AG09319 (cell line): ENCODE measurements around the gene UVRAG.

Experiments used
- DNase-seq: peaks from one replicate; pipeline ENCODE4 v3.0.0-alpha.2; 2010; ENCODE audit warnings: low read depth; ENCODE audit errors: extremely low read depth
- TF ChIP-seq, protein P1 (sequence below): IDR thresholded peaks from 2 replicates; pipeline ENCODE4 v1.5.1; 2011; ENCODE audit warnings: low read depth, mild to moderate bottlenecking, inconsistent platforms, low read length, moderate library complexity

Gene UVRAG

GRCh38 chr11:75800728-75801361, 14.2 kb upstream of the UVRAG start:
- DNase-seq: no peak
- TF ChIP-seq, protein P1, sequence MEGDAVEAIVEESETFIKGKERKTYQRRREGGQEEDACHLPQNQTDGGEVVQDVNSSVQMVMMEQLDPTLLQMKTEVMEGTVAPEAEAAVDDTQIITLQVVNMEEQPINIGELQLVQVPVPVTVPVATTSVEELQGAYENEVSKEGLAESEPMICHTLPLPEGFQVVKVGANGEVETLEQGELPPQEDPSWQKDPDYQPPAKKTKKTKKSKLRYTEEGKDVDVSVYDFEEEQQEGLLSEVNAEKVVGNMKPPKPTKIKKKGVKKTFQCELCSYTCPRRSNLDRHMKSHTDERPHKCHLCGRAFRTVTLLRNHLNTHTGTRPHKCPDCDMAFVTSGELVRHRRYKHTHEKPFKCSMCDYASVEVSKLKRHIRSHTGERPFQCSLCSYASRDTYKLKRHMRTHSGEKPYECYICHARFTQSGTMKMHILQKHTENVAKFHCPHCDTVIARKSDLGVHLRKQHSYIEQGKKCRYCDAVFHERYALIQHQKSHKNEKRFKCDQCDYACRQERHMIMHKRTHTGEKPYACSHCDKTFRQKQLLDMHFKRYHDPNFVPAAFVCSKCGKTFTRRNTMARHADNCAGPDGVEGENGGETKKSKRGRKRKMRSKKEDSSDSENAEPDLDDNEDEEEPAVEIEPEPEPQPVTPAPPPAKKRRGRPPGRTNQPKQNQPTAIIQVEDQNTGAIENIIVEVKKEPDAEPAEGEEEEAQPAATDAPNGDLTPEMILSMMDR: no peak

DNA sequence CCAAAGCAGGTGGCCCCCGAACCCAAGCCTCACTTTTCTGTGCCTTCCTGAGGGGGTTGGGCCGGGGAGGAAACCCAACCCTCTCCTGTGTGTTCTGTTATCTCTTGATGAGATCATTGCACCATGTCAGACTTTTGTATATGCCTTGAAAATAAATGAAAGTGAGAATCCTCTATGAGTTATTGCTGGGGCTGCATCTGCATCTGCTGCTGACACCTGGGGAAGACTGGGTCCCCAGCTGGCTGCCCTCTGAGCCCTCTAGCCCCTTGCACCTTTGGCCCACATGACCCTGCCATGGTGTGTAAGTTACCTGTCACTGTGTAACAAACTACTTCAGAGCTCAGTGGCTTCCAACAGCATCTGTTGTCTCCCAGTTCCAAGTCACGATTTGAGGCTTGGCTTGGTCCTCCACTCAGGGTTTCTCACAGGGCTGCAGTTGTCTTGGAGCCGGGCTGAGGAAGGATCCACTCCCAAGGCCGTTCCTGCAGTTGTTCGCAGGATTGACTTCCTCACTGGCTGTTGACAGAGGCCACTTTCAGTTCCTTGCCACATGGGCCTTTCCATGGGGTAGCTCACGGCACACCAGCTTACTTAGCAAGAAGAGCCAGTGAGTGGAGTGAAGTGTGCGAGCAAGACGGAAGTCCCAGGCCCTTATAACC, 13.5 kb upstream of the UVRAG start:
- TF ChIP-seq, protein P1: no peak
- no peak for DNase-seq

DNA sequence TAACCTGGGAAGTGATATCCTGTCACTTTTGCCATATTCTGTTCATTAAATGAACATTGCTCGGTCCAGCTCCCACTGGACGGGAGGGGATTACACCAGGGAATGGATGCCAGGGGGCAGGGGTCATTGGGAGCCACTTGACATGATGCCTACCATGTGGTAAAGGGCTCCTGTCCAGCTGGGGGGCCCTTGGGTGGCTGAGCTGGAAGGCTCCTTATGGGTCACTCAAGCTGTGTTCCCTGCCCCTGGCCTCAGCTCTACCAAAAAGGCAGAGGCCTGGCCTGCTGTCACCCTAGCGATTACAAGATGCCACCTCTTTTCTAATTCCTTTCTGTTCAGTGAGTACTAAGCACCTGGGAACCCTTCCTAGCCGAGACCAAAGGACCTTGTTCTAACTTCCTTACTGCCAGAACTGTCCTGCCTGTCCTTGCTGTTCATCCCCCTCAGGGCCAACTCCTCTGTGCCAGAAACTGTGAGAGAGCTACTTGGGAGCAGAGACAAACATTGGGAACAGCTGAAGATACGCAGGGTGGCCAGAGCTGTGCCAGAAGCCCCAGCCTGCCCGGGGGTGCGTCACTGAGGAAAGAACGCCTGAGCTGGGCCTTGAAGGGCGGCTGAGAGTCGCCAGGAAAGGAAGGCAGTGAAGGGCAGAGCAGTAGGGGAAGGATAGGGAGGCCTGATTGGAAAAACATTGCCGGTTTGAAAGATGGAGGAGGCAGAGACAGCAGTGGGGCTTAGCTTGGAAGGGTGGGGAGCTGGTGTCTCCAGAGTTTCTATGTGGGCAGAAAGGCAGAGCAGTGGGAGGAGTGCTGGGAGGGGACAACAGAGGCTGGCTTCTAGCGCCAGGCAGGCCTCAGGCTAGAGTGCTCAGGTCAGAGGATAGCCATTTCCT, 12.7 kb upstream of the UVRAG start:
- no peak for DNase-seq

DNA sequence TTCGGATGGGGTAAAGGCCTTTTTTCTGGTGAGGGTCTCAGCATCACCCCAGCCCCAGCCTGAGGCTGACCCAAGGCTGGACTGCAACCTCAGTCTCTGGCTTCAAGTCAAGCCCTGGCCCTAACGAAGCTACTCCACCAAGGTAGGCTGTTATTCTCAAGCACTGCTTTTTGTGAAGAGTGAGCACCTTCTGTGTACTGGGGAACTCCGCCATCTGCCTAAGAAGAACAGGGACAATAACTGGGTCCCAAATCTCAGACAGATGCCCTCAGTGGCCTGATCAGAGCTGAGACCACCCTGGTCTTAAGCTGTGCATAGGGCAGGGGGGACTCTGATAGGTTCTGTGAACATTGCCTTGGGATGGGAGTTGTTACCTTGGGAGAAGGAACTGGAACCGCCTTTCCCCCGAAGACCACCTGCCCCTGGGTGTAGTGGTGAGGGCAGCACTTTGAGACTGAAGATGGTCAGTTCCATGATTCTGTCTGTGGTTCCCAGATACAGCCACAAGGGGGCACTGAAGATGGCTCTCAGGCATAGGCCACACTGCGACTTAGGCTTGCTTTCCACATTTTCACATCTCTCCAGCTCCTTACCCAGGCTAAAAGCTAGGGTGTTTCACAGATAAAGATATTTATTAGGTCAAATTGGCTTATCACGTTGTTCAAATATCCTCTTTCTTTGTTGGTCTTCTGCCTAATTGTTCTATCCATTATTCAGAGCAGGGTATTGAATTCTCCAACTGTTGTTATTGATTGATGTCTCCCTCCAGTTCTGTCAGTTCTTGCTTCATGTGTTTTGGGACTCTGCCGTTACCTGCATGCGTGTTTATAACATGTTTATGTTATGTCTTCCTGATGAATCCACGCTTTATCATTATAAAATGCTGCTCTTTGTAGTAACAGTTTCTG, 11.8 kb upstream of the UVRAG start:
- peak; percentile 20 for DNase-seq
- TF ChIP-seq, protein P1: peak; percentile 90

More for the DNA sequence above, 12.7 kb upstream of the UVRAG start:
- TF ChIP-seq, protein P1: no peak

DNA sequence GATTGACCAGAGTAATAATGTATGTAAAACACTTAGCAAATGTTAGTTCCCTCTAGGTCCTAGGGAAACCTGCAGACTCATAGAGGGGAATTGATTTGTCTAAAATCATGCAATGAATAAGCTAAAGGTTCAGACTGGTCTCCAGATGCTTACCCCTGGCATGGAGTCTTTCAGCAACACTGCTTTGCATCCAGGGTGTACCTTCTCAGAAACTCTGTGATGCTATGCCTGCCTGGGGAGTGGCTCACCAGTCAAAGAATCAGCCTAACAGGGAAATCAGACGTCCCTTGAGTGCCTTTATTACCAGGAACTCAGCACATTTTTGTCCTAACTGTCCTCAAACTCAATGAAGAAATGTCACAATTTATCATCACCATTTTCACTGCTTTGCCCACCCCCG, 5.9 kb upstream of the UVRAG start:
- no peak for DNase-seq
- TF ChIP-seq, protein P1: no peak

DNA sequence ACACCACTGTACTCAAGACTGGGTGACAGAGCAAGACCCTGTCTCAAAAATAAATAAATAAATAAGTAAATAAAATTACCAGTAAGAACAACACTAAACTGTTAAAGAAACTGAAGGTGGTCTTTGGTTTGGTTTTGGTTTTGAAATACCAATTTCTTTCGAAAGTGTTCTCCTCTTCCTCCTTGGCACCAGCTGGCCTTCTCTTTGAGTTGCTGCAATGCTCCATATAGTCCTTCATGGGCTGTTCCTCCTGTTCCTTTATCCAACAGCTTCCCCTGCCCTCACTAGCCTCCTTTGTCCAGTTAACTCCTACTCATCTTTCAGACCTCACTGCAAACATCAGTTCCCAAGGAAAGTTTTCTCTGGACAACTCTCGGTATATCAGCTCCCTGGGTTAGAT, 5.0 kb upstream of the UVRAG start:
- TF ChIP-seq, protein P1: no peak

More for the DNA sequence above, 5.0 kb upstream of the UVRAG start:
- no peak for DNase-seq
